A549 (cell line): ENCODE measurements around the gene WDR75. TPM values are rescaled to one million over a fixed set of nuclear protein-coding genes. Genes with fewer than 3 reads are reported as not detected.

ENCODE experiments used
- ATAC-seq, 2 experiments: fragments of 200-7000 bp in 1 of 2; fragments of >200 bp in 1 of 2; cut with Nextera tagmentation in 1 of 2; cut with Tn5 transposase in 1 of 2; 3 replicates each; pipeline versions ENCODE4 v1.8.0 to v1.9.1; 2018 to 2020; ENCODE audit warnings: mild to moderate bottlenecking in 1 of 2, moderate library complexity in 1 of 2
- CTCF ChIA-PET: fragments of 300-600 bp; sonication (Branson Sonifier 250); formaldehyde crosslinking; extraction: SDS; loops from one replicate; lab custom pipeline; 2021; ENCODE audit warnings: antibody characterized with exemption, inconsistent platforms; lab: Yijun Ruan, JAX
- POLR2A ChIA-PET: fragments of 350-600 bp; formaldehyde crosslinking; extraction: SDS; loops from one replicate; lab custom pipeline; 2021; ENCODE audit warnings: antibody characterized with exemption, inconsistent platforms; lab: Yijun Ruan, JAX
- DNase-seq, 2 experiments: peaks; one replicate each; pipeline versions ENCODE4 v3.0.0 to v3.0.0-alpha.2; 2011 to 2016; ENCODE audit warnings: low read depth in 1 of 2, low spot score in 1 of 2
- FAIRE-seq: peaks from 2 replicates; lab custom pipeline; 2011; peaks lifted over from hg19 to GRCh38; lab: Jason Lieb, UNC
- H3K27ac ChIP-seq, 2 experiments: fragments of >200 bp; sonication (Bioruptor Twin); formaldehyde crosslinking; 3 replicates each; pipeline ENCODE4 v1.5.1; 2016 to 2017
- H3K4me1 ChIP-seq: fragments of >200 bp; sonication (Bioruptor Twin); formaldehyde crosslinking; 3 replicates; pipeline ENCODE4 v1.6.1; 2016
- H3K4me2 ChIP-seq: fragments of >200 bp; sonication (Bioruptor Twin); formaldehyde crosslinking; 3 replicates; pipeline ENCODE4 v1.6.1; 2016
- H3K4me3 ChIP-seq: fragments of >200 bp; sonication (Bioruptor Twin); formaldehyde crosslinking; 3 replicates; pipeline ENCODE4 v1.5.1; 2016
- H3K9me3 ChIP-seq: fragments of >200 bp; sonication (Bioruptor Twin); formaldehyde crosslinking; 3 replicates; pipeline ENCODE4 v1.6.1; 2016
- BHLHE40 ChIP-seq: IDR thresholded peaks from 2 replicates; pipeline ENCODE4 v1.6.1; 2012; ENCODE audit warnings: low read depth, low read length, inconsistent platforms
- CBX2 ChIP-seq: fragments of 200-600 bp; sonication (generic); IDR thresholded peaks from 2 replicates; pipeline ENCODE4 v1.6.1; 2016; ENCODE audit warnings: low read depth, mild to moderate bottlenecking, borderline replicate concordance
- CBX8 ChIP-seq: fragments of 200-600 bp; sonication (generic); IDR thresholded peaks from 2 replicates; pipeline ENCODE4 v1.6.1; 2016
- CHD2 ChIP-seq: fragments of 150-350 bp; IDR thresholded peaks from 2 replicates; pipeline ENCODE4 v1.6.1; 2014; ENCODE audit warnings: low read length; ENCODE audit not compliant: partially characterized antibody
- EHF ChIP-seq: fragments of 250-450 bp; sonication (Bioruptor Pico); IDR thresholded peaks from 2 replicates; pipeline ENCODE4 v1.5.0; 2020; ENCODE audit warnings: mild to moderate bottlenecking
- EHMT2 ChIP-seq: fragments of 200-600 bp; sonication (generic); IDR thresholded peaks from 2 replicates; pipeline ENCODE4 v1.6.1; 2016; ENCODE audit warnings: antibody characterized with exemption, low read depth, mild to moderate bottlenecking, moderate library complexity
- ESRRA ChIP-seq: fragments of 150-350 bp; IDR thresholded peaks from 2 replicates; pipeline ENCODE4 v1.6.1; 2014; ENCODE audit warnings: mild to moderate bottlenecking, low read length, borderline replicate concordance
- FOXS1 ChIP-seq: fragments of 250-450 bp; sonication (Bioruptor Pico); IDR thresholded peaks from 2 replicates; pipeline ENCODE4 v1.5.0; 2020; ENCODE audit warnings: mild to moderate bottlenecking, moderate library complexity
- HDAC2 ChIP-seq: fragments of 200-600 bp; sonication (generic); IDR thresholded peaks from 2 replicates; pipeline ENCODE4 v1.6.1; 2016
- HOXB13 ChIP-seq: fragments of 250-450 bp; sonication (Bioruptor Pico); IDR thresholded peaks from 2 replicates; pipeline ENCODE4 v1.5.0; 2020; ENCODE audit warnings: low read depth, mild to moderate bottlenecking, moderate library complexity
- JUN ChIP-seq, 2 experiments: fragments of >200 bp; sonication (Bioruptor Twin); formaldehyde crosslinking; IDR thresholded peaks; 2 replicates in 1 of 2; 3 replicates in 1 of 2; pipeline ENCODE4 v1.6.1; 2016 to 2017
- MAFK ChIP-seq: fragments of 450-650 bp; IDR thresholded peaks from 2 replicates; pipeline ENCODE4 v1.6.1; 2014; ENCODE audit not compliant: partially characterized antibody
- MAZ ChIP-seq: fragments of 150-350 bp; IDR thresholded peaks from 2 replicates; pipeline ENCODE4 v1.6.1; 2014; ENCODE audit warnings: antibody characterized with exemption, low read depth, low read length, borderline replicate concordance
- NR3C1 ChIP-seq: fragments of >200 bp; sonication (Bioruptor Twin); formaldehyde crosslinking; IDR thresholded peaks from 3 replicates; pipeline ENCODE4 v1.6.1; 2017
- POLR2AphosphoS2 ChIP-seq: conservative IDR thresholded peaks from 2 replicates; pipeline ENCODE4 v1.6.1; 2012; ENCODE audit warnings: low read length, improper control_type of control experiment, inconsistent platforms
- RARB ChIP-seq: fragments of 250-450 bp; sonication (Bioruptor Pico); IDR thresholded peaks from 2 replicates; pipeline ENCODE4 v1.8.0; 2021; ENCODE audit warnings: mild to moderate bottlenecking, moderate library complexity
- RCOR1 ChIP-seq: fragments of 150-350 bp; IDR thresholded peaks from 2 replicates; pipeline ENCODE4 v1.6.1; 2014; ENCODE audit warnings: antibody characterized with exemption, low read length, low read depth
- RFX5 ChIP-seq: fragments of 450-650 bp; IDR thresholded peaks from 2 replicates; pipeline ENCODE4 v1.7.1; 2014; ENCODE audit warnings: antibody characterized with exemption, mild to moderate bottlenecking, moderate library complexity
- TFCP2L1 ChIP-seq: fragments of 250-450 bp; sonication (Bioruptor Pico); IDR thresholded peaks from 2 replicates; pipeline ENCODE4 v1.5.0; 2021; ENCODE audit warnings: mild to moderate bottlenecking
- ZNF302 ChIP-seq: fragments of 250-450 bp; sonication (Bioruptor Pico); IDR thresholded peaks from 2 replicates; pipeline ENCODE4 v1.9.0; 2021; ENCODE audit warnings: inconsistent platforms, mild to moderate bottlenecking, moderate library complexity
- WGBS: methylation state at CpG from one replicate; pipeline ENCODE4 v1.1.6; 2017; ENCODE audit errors: missing lambda C conversion rate; 5-methylcytosine and 5-hydroxymethylcytosine counted together
- polyA plus RNA-seq, 4 experiments: library from polyadenylated mRNA; depleted of rRNA in 3 of 4; stranded (reverse); fragments of >200 nt; fragmentation: RNase III in 1 of 4; extraction: RNeasy Plus Mini Kit Qiagen cat#74134 plus additional on column Dnase treatment in 1 of 4; gene quantifications; 2 replicates in 3 of 4; 3 replicates in 1 of 4; pipeline ENCODE4 v1.2.3, GENCODE V29; 2011 to 2017
- TF ChIP-seq, protein P1 (sequence below): fragments of 450-650 bp; IDR thresholded peaks from 2 replicates; pipeline ENCODE4 v1.6.1; 2014; ENCODE audit warnings: antibody characterized with exemption
- TF ChIP-seq, protein P2 (sequence below): fragments of >200 bp; sonication (Bioruptor Twin); formaldehyde crosslinking; IDR thresholded peaks from 3 replicates; pipeline ENCODE4 v1.5.1; 2016
- TF ChIP-seq, protein P3 (sequence below): fragments of 200-600 bp; sonication (generic); IDR thresholded peaks from 2 replicates; pipeline ENCODE4 v1.6.1; 2016; ENCODE audit warnings: antibody characterized with exemption, mild to moderate bottlenecking, moderate library complexity
- TF ChIP-seq, protein P4 (sequence below): fragments of 250-450 bp; sonication (Bioruptor Pico); IDR thresholded peaks from 2 replicates; pipeline ENCODE4 v1.5.0; 2021; ENCODE audit warnings: mild to moderate bottlenecking, moderate library complexity, borderline replicate concordance
- TF ChIP-seq, protein P5 (sequence below): fragments of >200 bp; sonication (Bioruptor Twin); formaldehyde crosslinking; IDR thresholded peaks from 2 replicates; pipeline ENCODE4 v1.6.1; 2016

The WDR75 gene
- polyA plus RNA-seq, 2 of the 4 experiments (the other 2 are of a cell fraction): 65.5 to 122 TPM

DNA sequence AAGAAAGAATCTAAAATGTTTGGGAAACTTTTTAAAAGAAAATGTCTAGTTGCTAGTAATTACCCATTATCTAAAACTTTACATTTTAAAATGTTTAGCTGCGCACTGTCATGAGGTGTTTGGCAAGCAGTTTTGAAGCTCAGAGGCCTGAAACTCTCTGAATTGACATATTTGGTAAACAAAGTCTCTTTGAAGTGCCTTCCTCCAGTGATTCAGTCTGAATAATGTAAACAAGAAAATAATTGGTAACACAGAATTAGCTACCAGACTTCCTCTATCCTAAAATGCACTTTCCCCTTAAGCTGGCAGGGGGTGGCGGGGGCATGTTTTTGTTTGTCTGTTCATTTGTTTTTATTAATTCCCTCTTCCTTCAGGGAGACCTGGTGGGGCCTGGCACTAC lies 61.4 kb downstream of the WDR75 start:
- TF ChIP-seq RARB (no peak), EHF (CRISPR knock-in tag) (no peak), ZNF302 (no peak), MAZ (no peak), BHLHE40 (no peak), CBX8 (no peak), NR3C1 (no peak), EHMT2 (no peak), CHD2 (no peak), POLR2AphosphoS2 (no peak), FOXS1 (CRISPR knock-in tag) (no peak), CBX2 (no peak), JUN (IDR thresholded peaks at IDR 0.05) (no peak)
- TF ChIP-seq, protein P1, sequence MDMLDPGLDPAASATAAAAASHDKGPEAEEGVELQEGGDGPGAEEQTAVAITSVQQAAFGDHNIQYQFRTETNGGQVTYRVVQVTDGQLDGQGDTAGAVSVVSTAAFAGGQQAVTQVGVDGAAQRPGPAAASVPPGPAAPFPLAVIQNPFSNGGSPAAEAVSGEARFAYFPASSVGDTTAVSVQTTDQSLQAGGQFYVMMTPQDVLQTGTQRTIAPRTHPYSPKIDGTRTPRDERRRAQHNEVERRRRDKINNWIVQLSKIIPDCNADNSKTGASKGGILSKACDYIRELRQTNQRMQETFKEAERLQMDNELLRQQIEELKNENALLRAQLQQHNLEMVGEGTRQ: no peak
- TF ChIP-seq, protein P2, sequence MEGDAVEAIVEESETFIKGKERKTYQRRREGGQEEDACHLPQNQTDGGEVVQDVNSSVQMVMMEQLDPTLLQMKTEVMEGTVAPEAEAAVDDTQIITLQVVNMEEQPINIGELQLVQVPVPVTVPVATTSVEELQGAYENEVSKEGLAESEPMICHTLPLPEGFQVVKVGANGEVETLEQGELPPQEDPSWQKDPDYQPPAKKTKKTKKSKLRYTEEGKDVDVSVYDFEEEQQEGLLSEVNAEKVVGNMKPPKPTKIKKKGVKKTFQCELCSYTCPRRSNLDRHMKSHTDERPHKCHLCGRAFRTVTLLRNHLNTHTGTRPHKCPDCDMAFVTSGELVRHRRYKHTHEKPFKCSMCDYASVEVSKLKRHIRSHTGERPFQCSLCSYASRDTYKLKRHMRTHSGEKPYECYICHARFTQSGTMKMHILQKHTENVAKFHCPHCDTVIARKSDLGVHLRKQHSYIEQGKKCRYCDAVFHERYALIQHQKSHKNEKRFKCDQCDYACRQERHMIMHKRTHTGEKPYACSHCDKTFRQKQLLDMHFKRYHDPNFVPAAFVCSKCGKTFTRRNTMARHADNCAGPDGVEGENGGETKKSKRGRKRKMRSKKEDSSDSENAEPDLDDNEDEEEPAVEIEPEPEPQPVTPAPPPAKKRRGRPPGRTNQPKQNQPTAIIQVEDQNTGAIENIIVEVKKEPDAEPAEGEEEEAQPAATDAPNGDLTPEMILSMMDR: no peak
- Histone ChIP-seq H3K4me1 (peaks cover 9% of the 10 kb centered on the region; the same call in 2 of the 3 replicates), H3K4me2 (no peak overlapping the region), H3K9me3 (no peaks in the 10 kb centered on the region), H3K27ac (no peak overlapping the region), H3K4me3 (no peak overlapping the region)
- ChIA-PET CTCF (no interaction called here), POLR2A (no interaction called here)
- FAIRE-seq: no peak
- DNase-seq: no peak
- no peak for ATAC-seq
- WGBS: 84% methylated on average over 2 of the region's 2 CpGs

DNA sequence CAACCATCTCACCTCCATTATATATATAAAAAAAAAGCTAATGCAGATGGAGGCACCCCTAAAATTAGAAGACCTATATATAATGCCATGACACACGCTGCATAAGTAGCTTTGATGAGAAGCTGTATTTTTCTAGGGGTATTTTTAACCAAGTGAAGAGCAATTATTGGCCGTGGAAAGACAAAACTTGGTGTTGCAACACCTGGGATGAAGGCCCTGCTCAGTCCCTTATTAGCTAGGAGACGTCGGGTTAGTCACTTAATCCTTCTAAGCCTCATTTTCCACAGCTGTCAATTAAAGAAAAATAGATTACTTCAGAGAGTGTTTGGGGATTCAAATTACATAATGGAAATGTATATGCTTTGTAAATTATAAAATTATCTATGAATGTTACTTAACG lies 63.0 kb downstream of the WDR75 start:
- POLR2A ChIA-PET: no interaction called here
- CTCF ChIA-PET: interaction anchor here (0.5 kb wide), 1 partner anchor 810 kb away, joined by 3 read pairs; no protein-coding TSS in a partner anchor
- no peak for ATAC-seq
- no peak overlapping the region for H3K4me3 ChIP-seq
- no peak overlapping the region for H3K27ac ChIP-seq
- TF ChIP-seq, protein P3, sequence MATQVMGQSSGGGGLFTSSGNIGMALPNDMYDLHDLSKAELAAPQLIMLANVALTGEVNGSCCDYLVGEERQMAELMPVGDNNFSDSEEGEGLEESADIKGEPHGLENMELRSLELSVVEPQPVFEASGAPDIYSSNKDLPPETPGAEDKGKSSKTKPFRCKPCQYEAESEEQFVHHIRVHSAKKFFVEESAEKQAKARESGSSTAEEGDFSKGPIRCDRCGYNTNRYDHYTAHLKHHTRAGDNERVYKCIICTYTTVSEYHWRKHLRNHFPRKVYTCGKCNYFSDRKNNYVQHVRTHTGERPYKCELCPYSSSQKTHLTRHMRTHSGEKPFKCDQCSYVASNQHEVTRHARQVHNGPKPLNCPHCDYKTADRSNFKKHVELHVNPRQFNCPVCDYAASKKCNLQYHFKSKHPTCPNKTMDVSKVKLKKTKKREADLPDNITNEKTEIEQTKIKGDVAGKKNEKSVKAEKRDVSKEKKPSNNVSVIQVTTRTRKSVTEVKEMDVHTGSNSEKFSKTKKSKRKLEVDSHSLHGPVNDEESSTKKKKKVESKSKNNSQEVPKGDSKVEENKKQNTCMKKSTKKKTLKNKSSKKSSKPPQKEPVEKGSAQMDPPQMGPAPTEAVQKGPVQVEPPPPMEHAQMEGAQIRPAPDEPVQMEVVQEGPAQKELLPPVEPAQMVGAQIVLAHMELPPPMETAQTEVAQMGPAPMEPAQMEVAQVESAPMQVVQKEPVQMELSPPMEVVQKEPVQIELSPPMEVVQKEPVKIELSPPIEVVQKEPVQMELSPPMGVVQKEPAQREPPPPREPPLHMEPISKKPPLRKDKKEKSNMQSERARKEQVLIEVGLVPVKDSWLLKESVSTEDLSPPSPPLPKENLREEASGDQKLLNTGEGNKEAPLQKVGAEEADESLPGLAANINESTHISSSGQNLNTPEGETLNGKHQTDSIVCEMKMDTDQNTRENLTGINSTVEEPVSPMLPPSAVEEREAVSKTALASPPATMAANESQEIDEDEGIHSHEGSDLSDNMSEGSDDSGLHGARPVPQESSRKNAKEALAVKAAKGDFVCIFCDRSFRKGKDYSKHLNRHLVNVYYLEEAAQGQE: no peak
- TF ChIP-seq RFX5: no peak
- no peak for TF ChIP-seq MAFK
- TF ChIP-seq ESRRA: no peak
- no peak for TF ChIP-seq CHD2
- no peak for TF ChIP-seq HOXB13
- TF ChIP-seq MAZ: no peak
- no peak for TF ChIP-seq JUN (IDR thresholded peaks at IDR 0.05)
- TF ChIP-seq HDAC2: no peak
- no peak for TF ChIP-seq FOXS1 (CRISPR knock-in tag)
- TF ChIP-seq, protein P4, sequence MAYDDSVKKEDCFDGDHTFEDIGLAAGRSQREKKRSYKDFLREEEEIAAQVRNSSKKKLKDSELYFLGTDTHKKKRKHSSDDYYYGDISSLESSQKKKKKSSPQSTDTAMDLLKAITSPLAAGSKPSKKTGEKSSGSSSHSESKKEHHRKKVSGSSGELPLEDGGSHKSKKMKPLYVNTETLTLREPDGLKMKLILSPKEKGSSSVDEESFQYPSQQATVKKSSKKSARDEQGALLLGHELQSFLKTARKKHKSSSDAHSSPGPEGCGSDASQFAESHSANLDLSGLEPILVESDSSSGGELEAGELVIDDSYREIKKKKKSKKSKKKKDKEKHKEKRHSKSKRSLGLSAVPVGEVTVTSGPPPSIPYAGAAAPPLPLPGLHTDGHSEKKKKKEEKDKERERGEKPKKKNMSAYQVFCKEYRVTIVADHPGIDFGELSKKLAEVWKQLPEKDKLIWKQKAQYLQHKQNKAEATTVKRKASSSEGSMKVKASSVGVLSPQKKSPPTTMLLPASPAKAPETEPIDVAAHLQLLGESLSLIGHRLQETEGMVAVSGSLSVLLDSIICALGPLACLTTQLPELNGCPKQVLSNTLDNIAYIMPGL (CRISPR knock-in tag): no peak
- TF ChIP-seq RCOR1: no peak
- TF ChIP-seq RARB: no peak
- TF ChIP-seq, protein P5, sequence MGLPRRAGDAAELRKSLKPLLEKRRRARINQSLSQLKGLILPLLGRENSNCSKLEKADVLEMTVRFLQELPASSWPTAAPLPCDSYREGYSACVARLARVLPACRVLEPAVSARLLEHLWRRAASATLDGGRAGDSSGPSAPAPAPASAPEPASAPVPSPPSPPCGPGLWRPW: no peak
- TF ChIP-seq TFCP2L1 (CRISPR knock-in tag): no peak
- H3K4me1 ChIP-seq: peaks cover 9% of the 10 kb centered on the region; the same call in 2 of the 3 replicates
- no peak overlapping the region for H3K4me2 ChIP-seq
- FAIRE-seq: no peak
- WGBS: 84% methylated on average over 5 of the region's 5 CpGs
- H3K9me3 ChIP-seq: no peaks in the 10 kb centered on the region
- DNase-seq: no peak
